K562 (cell line): ENCODE results near the gene GNAI1.

Experiments
- BACH1 ChIP-seq: fragments of 200-800 bp; sonication (Bioruptor generic); IDR thresholded peaks from 2 replicates; pipeline ENCODE4 v1.6.1; 2016; ENCODE audit warnings: missing genetic modification characterization, missing compliant biosample characterization
- CHD4 ChIP-seq: fragments of 200-600 bp; sonication (generic); IDR thresholded peaks from 3 replicates; pipeline ENCODE4 v1.6.1; 2012; ENCODE audit warnings: low read depth, mild to moderate bottlenecking, mixed read lengths, low read length, inconsistent platforms; ENCODE audit not compliant: insufficient read depth, insufficient replicate concordance, poor library complexity, severe bottlenecking
- CTCF ChIP-seq, 3 experiments: IDR thresholded peaks in 2 of 3; conservative IDR thresholded peaks in 1 of 3; 2 replicates each; pipeline ENCODE4 v1.5.1; 2011 to 2012; ENCODE audit warnings: low read length in 3 of 3, mild to moderate bottlenecking in 3 of 3, control low read depth in 2 of 3, improper control_type of control experiment in 1 of 3, inconsistent platforms in 1 of 3, low read depth in 1 of 3, mixed read lengths in 1 of 3, moderate library complexity in 1 of 3; ENCODE audit not compliant: insufficient read depth in 2 of 3
- ELF4 ChIP-seq: fragments of 450-650 bp; formaldehyde crosslinking; IDR thresholded peaks from 2 replicates; pipeline ENCODE4 v1.4.0; 2022; ENCODE audit warnings: missing genetic modification characterization
- GATA2 ChIP-seq: sonication (generic); formaldehyde crosslinking; IDR thresholded peaks from 2 replicates; pipeline ENCODE4 v1.4.0; 2020; ENCODE audit warnings: mild to moderate bottlenecking, missing genetic modification reagents
- HMGXB4 ChIP-seq: sonication (generic); formaldehyde crosslinking; IDR thresholded peaks from 2 replicates; pipeline ENCODE4 v1.8.1; 2023; ENCODE audit warnings: mild to moderate bottlenecking, missing genetic modification reagents
- NR2C2 ChIP-seq, 2 experiments: fragments of 200-800 bp in 1 of 2; sonication (Bioruptor generic) in 1 of 2; sonication (generic) in 1 of 2; formaldehyde crosslinking in 1 of 2; IDR thresholded peaks; 2 replicates each; pipeline versions ENCODE4 v1.6.1 to v1.8.0; 2016 to 2022; ENCODE audit warnings: mild to moderate bottlenecking in 1 of 2, missing compliant biosample characterization in 1 of 2, missing genetic modification characterization in 1 of 2, missing genetic modification reagents in 1 of 2
- PBX2 ChIP-seq, 2 experiments: IDR thresholded peaks in 1 of 2; conservative IDR thresholded peaks in 1 of 2; 2 replicates each; pipeline ENCODE4 v1.6.1; 2016; ENCODE audit warnings: low read depth in 2 of 2, mild to moderate bottlenecking in 1 of 2, missing compliant biosample characterization in 1 of 2, missing genetic modification characterization in 1 of 2, moderate library complexity in 1 of 2
- POLR2A ChIP-seq: fragments of 450-650 bp; conservative IDR thresholded peaks from 2 replicates; pipeline ENCODE4 v1.6.1; 2016
- PTRF ChIP-seq: fragments of 450-650 bp; IDR thresholded peaks from 2 replicates; pipeline ENCODE4 v1.6.1; 2016; ENCODE audit warnings: mild to moderate bottlenecking, missing genetic modification characterization, missing compliant biosample characterization
- SRSF1 ChIP-seq: fragments of 200-400 bp; formaldehyde crosslinking; IDR thresholded peaks from 2 replicates; pipeline ENCODE4 v1.6.1; 2017; ENCODE audit warnings: mild to moderate bottlenecking, low read depth, low read length, moderate library complexity
- ZFP91 ChIP-seq: sonication (generic); formaldehyde crosslinking; IDR thresholded peaks from 2 replicates; pipeline ENCODE4 v1.8.0; 2022; ENCODE audit warnings: mild to moderate bottlenecking, missing genetic modification reagents
- ZFPM2 ChIP-seq: fragments of 250-450 bp; sonication (Bioruptor Pico); IDR thresholded peaks from 2 replicates; pipeline ENCODE4 v1.5.1; 2022; ENCODE audit warnings: mild to moderate bottlenecking

GRCh38 chr7:80146545-80147182 lies 12.0 kb downstream of the GNAI1 start:
- TF ChIP-seq CHD4 (no peak), ZFP91 (CRISPR knock-in tag) (no peak), GATA2 (CRISPR knock-in tag) (no peak), NR2C2 (CRISPR knock-in tag; IDR thresholded peaks at IDR 0.05) (no peak), NR2C2 (tag; IDR thresholded peaks at IDR 0.05) (no peak), ZFPM2 (CRISPR knock-in tag) (no peak), HMGXB4 (CRISPR knock-in tag) (no peak), SRSF1 (no peak), POLR2A (no peak), CTCF (IDR thresholded peaks at IDR 0.05 in 2 of 3, conservative IDR thresholded peaks at IDR 0.05 in 1 of 3; ENCODE audit: insufficient read depth in 2 of 3, low read depth in 1 of 3, low read length in 3 of 3) (no peak), PBX2 (CRISPR knock-in tag; IDR thresholded peaks at IDR 0.05; ENCODE audit: low read depth) (no peak), PBX2 (tag; conservative IDR thresholded peaks at IDR 0.05; ENCODE audit: low read depth) (no peak), PTRF (no peak), ELF4 (CRISPR knock-in tag) (no peak), BACH1 (tag) (no peak)
